Endometrial microvascular endothelial cells (primary cell): ENCODE results near the gene STK32C. TPM values are rescaled to one million over a fixed set of nuclear protein-coding genes. Genes with fewer than 3 reads are reported as not detected.

ENCODE experiments used
- in situ Hi-C: cut with HindIII; loops from 2 replicates; pipeline ENCODE4 v1.10.0; 2017; ENCODE audit warnings: low sequenced_read_pairs, low pct_unique_long_range_greater_than_20kb; ENCODE audit errors: inconsistent ontology term
- total RNA-seq: library from RNA; depleted of rRNA; stranded (reverse); fragments of >200 nt; gene quantifications from one replicate; pipeline ENCODE4 v1.2.3, GENCODE V29; 2015; ENCODE audit errors: inconsistent ontology term

Gene STK32C
- total RNA-seq, 1 donor from 2014 or later = 16.8 TPM

- in situ Hi-C loops = no loop called here
Observed at GRCh38 chr10:132172091-132173066, 135.4 kb downstream of the STK32C start.

GRCh38 chr10:132170561-132171361, 137.0 kb downstream of the STK32C start:
- in situ Hi-C loops = no loop called here

GRCh38 chr10:132169766-132170560, 137.8 kb downstream of the STK32C start:
- in situ Hi-C loops = no loop called here

GRCh38 chr10:132169031-132169765, 138.6 kb downstream of the STK32C start:
- in situ Hi-C loops = no loop called here

GRCh38 chr10:132168571-132169030, 139.1 kb downstream of the STK32C start:
- in situ Hi-C loops = no loop called here

- in situ Hi-C loops = no loop called here
Observed at GRCh38 chr10:132167976-132168375, 139.8 kb downstream of the STK32C start.

DNA sequence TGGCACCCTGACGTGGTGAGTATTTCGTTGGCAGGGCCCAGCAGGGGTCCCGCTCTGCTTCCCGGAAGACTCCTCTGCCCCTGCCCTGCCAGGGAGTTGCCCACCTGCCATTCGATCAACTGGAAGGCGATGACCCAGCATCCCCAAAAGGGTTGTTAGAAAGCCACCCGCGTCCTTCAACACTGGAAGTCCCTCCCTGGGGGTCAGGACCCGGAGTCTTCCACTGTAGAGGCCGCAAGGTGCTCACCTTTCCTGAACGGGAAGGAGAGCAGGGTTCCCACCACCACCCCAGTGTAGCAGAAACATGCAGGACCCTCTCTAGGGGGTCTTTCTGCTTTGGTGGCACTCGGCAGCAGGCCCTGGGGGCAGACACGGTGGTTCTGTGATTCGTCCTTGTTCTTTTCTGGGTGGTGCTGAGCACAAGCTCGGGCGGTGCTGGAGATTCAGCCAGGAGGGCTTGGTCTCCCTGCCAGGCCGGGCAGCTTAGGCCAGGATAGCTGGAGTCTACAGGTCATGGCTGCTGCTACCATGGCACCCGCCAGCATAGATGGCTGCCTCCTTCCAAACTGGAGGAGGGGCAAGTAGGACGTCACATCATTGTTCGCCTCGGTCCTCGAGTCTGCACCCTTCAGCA, 140.6 kb downstream of the STK32C start:
- in situ Hi-C loops = no loop called here

GRCh38 chr10:132166216-132166950, 141.4 kb downstream of the STK32C start:
- in situ Hi-C loops = no loop called here

DNA sequence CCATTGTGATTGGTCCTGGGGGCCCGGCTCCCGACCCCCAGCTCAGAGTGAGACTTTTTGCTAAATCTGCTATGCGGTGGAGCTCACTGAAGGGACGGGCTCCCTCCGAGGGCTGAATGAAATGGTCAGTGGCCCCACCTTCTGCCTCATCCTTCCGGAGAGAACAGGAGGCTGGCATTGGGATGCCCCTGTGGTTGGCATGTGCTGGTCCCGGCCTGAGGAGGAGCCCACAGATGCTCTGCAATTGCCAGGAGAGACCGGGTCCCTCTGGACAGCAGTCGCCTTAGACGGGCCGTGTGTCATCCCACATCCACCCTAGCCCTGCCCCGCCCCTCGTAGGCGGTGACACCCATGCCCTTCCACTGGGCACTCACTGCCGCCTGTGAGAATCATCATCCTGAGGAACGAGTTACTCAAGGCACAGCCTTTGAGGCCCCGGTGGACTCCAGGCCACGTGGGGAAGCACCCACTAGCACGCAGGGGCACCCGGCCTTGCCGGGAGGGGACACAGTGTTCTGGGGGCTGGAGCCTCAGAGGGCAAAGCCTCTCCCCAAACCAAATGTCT, 142.3 kb downstream of the STK32C start:
- in situ Hi-C loops = no loop called here

DNA sequence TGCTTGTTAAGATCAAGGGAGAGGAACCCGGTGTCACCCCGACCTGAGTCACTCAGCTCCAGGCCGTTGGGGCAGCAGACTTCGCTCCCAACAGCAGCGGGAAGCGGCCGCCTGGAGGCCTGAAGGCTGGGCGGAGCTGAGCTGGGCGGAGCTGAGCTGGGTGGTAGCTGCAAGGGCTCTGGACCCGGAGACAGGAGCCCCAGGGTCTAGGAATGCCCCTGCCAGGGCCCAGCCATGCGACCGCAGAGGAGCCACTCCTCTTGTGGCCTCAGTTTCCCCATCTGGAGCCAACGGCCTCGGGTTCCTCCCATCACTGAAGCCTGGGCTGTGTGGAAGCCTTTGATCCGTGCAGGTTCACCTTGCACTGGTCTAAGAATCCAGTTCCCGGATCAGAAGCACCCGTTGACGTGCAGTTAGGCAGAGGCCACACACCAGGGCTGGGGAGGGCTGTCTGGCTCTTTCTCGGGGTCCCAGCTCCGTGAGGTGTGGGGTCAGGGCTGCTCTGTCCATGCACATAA, 142.9 kb downstream of the STK32C start:
- in situ Hi-C loops = no loop called here

GRCh38 chr10:132163826-132164515, 143.8 kb downstream of the STK32C start:
- in situ Hi-C loops = no loop called here

DNA sequence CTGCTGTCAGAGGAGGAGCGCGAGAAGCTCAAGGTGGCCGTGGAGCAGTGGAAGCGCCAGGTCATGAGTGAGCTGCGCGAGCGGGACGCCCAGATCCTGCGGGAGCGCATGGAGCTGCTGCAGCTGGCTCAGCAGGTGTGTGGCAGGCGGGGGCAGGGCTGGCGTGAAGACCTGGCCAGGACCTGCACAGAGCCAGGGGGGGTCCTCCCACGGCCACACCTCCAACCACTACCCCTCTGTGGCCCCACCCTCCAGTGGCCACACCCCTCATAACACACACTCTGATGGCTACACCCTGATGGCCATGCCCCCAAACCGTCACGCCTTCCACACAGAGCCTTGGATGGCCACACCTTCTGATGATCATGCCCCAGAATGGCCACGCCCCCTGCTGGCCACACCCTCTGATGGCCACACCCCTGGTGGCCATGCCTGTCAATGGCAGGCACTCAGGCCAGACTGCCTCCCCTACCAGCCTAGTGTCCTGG, 144.4 kb downstream of the STK32C start:
- in situ Hi-C loops = no loop called here

DNA sequence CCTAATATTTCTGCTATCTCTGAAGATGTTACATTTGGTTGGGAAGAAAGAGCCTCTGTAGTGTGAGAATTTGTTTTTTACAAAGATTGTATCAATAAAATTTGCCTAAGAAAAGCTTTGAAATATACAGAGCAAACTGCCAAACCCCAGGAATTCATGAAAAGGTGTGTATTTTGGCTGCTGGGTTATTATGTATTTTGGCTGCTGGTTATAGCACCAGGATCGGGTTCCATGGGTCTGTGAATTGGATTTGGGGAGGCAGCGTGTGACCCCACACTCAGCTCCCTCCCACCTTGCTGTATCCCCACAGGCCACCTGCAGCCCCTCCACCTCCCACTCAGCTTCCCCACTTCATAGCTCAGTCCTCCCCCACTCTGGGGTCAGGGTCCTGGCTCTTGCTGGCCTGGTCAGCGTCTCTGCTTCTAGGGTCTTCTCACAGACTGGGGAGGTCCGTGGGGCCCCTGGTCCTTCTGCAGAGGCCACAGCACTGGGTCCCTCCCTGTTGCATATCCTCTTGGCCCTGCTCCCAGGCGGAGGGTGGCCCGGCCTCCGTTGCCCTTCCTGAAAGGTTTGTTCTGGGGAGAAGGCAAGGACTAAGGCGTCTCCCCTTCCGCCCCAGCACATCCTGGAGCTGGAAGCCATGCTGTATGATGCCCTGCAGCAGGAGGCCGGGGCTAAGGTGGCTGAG, 145.0 kb downstream of the STK32C start:
- in situ Hi-C loops = no loop called here

DNA sequence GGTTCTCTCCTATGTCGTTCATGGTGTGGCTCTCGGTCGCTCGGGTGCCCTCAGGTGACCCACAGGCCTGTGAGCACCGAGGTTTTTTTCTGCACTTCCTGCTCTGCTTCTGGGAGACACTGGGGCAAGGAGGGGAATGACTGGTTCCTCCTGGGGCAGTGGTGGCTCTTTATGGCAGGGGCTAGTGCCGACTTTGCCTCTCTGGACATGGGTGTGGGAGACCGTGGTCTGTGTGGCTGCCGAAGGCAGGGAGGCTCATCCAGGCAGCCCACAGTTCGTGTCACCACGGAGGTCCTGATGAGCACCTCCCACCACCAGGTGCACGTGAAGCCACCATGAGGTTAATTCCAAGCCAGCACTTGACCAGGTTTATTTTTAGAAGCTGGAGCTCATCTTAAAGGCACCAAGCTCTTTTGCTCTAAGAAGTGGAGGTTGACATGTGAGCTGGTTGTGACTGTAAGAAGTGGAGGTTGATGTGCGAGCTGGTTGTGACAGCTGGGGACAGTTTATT, 145.7 kb downstream of the STK32C start:
- in situ Hi-C loops = no loop called here
